PC-9 (cell line): ENCODE measurements around the gene INTS3. TPM values are rescaled to one million over a fixed set of nuclear protein-coding genes. Genes with fewer than 3 reads are reported as not detected.
"Not testable (repeated sequence)": the region's sequence is repeated elsewhere in the genome, so short reads cannot be mapped to it uniquely, and the experiment has no call there.

Source experiments
- BruUV-seq: library from RNA; stranded (reverse); fragments of 400-500 nt; replicated peaks from 2 replicates; lab custom pipeline; 2021; lab: Mats Ljungman, UMichigan
- CTCF ChIA-PET: fragments of 300-600 bp; sonication (Branson Sonifier 250); formaldehyde crosslinking; loops from one replicate; lab custom pipeline; 2022; ENCODE audit warnings: antibody characterized with exemption; lab: Charles Lee
- POLR2A ChIA-PET: fragments of 300-600 bp; sonication (Branson Sonifier 250); formaldehyde crosslinking; loops from one replicate; lab custom pipeline; 2022; ENCODE audit warnings: antibody characterized with exemption; ENCODE audit not compliant: unreplicated experiment; lab: Charles Lee
- DNase-seq, 2 experiments: peaks; one replicate each; pipeline versions ENCODE4 v3.0.0 to v3.0.0-alpha.2; 2015 to 2022; ENCODE audit warnings: mixed read lengths in 1 of 2
- H2AFZ ChIP-seq: fragments of 200-600 bp; sonication (generic); 2 replicates; pipeline ENCODE4 v1.8.1; 2017; ENCODE audit warnings: antibody characterized with exemption
- H3F3A ChIP-seq: fragments of 200-600 bp; sonication (generic); 2 replicates; pipeline ENCODE4 v1.8.1; 2017; ENCODE audit warnings: antibody characterized with exemption, mild to moderate bottlenecking, low read depth; ENCODE audit not compliant: insufficient read depth
- H3K27ac ChIP-seq: fragments of 200-600 bp; sonication (generic); 2 replicates; pipeline ENCODE4 v1.6.1; 2016; ENCODE audit warnings: mixed run types
- H3K27me3 ChIP-seq: fragments of 200-600 bp; sonication (generic); 2 replicates; pipeline ENCODE4 v1.6.1; 2016; ENCODE audit warnings: low read depth, mixed run types; ENCODE audit not compliant: insufficient read depth
- H3K36me3 ChIP-seq: fragments of 200-600 bp; sonication (generic); 2 replicates; pipeline ENCODE4 v1.6.1; 2016; ENCODE audit warnings: low read depth, mixed run types
- H3K4me1 ChIP-seq: fragments of 200-600 bp; sonication (generic); replicated peaks from 2 replicates; pipeline ENCODE4 v1.6.1; 2016; ENCODE audit warnings: mixed run types; ENCODE audit not compliant: insufficient read depth
- H3K4me2 ChIP-seq: fragments of 200-600 bp; sonication (generic); 2 replicates; pipeline ENCODE4 v1.6.1; 2017; ENCODE audit warnings: mixed run types
- H3K4me3 ChIP-seq: fragments of 200-600 bp; sonication (generic); 2 replicates; pipeline ENCODE4 v1.6.1; 2016; ENCODE audit warnings: mixed run types
- H3K79me2 ChIP-seq: fragments of 200-600 bp; sonication (generic); 2 replicates; pipeline ENCODE4 v1.6.1; 2017; ENCODE audit warnings: low read depth, mixed run types
- H3K9me2 ChIP-seq: fragments of 200-600 bp; sonication (generic); 2 replicates; pipeline ENCODE4 v1.8.1; 2017; ENCODE audit warnings: mild to moderate bottlenecking; ENCODE audit not compliant: insufficient read depth
- H3K9me3 ChIP-seq: fragments of 200-600 bp; sonication (generic); 2 replicates; pipeline ENCODE4 v1.8.1; 2016; ENCODE audit warnings: low read depth; ENCODE audit not compliant: insufficient read depth
- H4K20me1 ChIP-seq: fragments of 200-600 bp; sonication (generic); 2 replicates; pipeline ENCODE4 v1.8.1; 2017; ENCODE audit not compliant: insufficient read depth
- EZH2 ChIP-seq: fragments of 200-600 bp; sonication (generic); IDR thresholded peaks from 2 replicates; pipeline ENCODE4 v1.8.0; 2017; ENCODE audit warnings: antibody characterized with exemption, low read depth
- intact Hi-C: fragments of 100-400 bp; cut with micrococcal nuclease; formaldehyde crosslinking; loops from one replicate; pipeline ENCODE4 v1.10.0; 2022; ENCODE audit not compliant: unreplicated experiment
- total RNA-seq: library from RNA; stranded (reverse); gene quantifications from 2 replicates; pipeline ENCODE4 v1.2.3, GENCODE V29; 2021
- TF ChIP-seq, protein P1 (sequence below): fragments of 200-600 bp; sonication (generic); conservative IDR thresholded peaks from 2 replicates; pipeline ENCODE4 v1.6.1; 2017; ENCODE audit warnings: mixed run types, antibody characterized with exemption, mild to moderate bottlenecking, moderate library complexity

INTS3 gene
- total RNA-seq, 1 experiment from 2014 or later, result 91.7 TPM

DNA sequence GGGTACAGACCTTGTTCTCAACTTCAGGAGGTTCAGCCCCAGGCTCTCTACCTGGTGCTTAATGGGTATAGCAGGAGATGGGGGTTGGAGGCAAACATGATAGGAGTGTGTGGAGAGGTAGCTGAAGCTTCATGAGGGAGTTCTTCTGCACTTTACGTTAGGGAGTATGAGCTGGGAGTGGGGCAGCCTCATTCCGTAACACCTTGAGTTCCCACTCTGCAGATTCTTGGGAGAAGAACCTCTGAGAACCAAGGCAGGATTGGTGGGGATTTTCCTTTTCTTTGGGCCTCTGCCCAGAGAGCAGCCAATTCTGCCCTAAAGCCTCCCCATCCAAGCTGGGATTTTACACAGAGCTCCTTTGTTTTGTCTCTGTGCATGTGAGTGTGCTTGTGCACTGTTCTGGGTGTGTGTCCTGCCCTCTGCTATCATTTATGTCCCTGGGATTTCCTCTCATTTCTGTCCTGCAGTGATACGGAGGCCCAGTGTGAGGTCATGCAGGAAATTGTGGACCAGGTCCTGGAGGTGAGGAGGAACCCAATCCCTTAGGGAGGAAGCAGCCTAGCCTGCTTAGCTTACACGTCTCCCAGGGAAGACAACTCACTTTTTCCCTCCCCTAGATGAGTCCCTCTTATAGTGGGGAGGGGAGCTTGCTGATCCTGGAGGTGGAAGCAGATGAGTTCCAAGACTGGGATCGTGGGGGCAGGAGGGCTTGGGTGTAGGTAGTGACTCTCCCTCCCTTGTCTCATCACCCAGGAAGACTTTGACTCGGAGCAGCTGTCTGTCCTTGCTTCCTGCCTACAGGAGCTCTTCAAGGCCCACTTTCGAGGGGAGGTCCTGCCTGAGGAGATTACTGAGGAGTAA, 35.7 kb downstream of the INTS3 start:
- H3K9me2 ChIP-seq, result no peaks in the 10 kb centered on the region
- H3K27me3 ChIP-seq, result no peaks in the 10 kb centered on the region
- H3K4me2 ChIP-seq, result no peak overlapping the region
- no peak overlapping the region for H3K27ac ChIP-seq
- H3K4me1 ChIP-seq, result no peaks in the 10 kb centered on the region
- H3K79me2 ChIP-seq, result no peaks in the 10 kb centered on the region
- peaks cover 19% of the 10 kb centered on the region for H3K36me3 ChIP-seq
- no TSS peak for BruUV-seq
- no peak overlapping the region for H2AFZ ChIP-seq
- TF ChIP-seq, protein P1, sequence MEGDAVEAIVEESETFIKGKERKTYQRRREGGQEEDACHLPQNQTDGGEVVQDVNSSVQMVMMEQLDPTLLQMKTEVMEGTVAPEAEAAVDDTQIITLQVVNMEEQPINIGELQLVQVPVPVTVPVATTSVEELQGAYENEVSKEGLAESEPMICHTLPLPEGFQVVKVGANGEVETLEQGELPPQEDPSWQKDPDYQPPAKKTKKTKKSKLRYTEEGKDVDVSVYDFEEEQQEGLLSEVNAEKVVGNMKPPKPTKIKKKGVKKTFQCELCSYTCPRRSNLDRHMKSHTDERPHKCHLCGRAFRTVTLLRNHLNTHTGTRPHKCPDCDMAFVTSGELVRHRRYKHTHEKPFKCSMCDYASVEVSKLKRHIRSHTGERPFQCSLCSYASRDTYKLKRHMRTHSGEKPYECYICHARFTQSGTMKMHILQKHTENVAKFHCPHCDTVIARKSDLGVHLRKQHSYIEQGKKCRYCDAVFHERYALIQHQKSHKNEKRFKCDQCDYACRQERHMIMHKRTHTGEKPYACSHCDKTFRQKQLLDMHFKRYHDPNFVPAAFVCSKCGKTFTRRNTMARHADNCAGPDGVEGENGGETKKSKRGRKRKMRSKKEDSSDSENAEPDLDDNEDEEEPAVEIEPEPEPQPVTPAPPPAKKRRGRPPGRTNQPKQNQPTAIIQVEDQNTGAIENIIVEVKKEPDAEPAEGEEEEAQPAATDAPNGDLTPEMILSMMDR, result no peak
- no peak for TF ChIP-seq EZH2
- no peak for DNase-seq
- H3F3A ChIP-seq, result no peaks in the 10 kb centered on the region
- H3K9me3 ChIP-seq, result no peaks in the 10 kb centered on the region
- no peaks in the 10 kb centered on the region for H4K20me1 ChIP-seq
- ChIA-PET CTCF (interaction anchor here (0.5 kb wide), 1 partner anchor 663 kb away, joined by 4 read pairs; no protein-coding TSS in a partner anchor), POLR2A (no interaction called here)
- no peak overlapping the region for H3K4me3 ChIP-seq
- intact Hi-C loops, result no loop called here

DNA sequence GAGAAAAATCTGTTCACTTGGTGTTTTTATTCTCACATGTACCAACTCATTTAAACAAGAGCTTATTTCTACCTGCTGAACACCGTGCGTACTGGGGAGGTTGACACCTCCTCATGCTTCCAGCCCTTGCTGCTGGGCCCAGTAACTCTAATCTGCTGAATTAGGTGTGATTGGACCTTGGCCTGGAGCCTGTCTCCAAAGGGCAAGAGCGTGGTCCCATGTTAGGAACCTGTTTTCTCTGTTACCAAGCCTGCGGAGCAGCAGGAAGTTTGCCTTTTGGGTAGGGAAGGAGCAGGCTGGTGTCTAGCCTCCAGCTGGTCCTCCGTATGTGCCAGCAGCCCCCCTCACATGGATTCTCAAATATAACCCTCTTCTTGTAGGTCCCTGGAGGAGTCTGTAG, 36.5 kb downstream of the INTS3 start:
- Histone ChIP-seq H3K4me1 (no peaks in the 10 kb centered on the region), H3K36me3 (peaks cover 19% of the 10 kb centered on the region), H3K27me3 (no peaks in the 10 kb centered on the region), H3K79me2 (no peaks in the 10 kb centered on the region), H4K20me1 (no peaks in the 10 kb centered on the region), H3K27ac (no peak overlapping the region), H3K9me2 (no peaks in the 10 kb centered on the region), H3K4me3 (no peak overlapping the region), H3F3A (no peaks in the 10 kb centered on the region), H3K9me3 (no peaks in the 10 kb centered on the region), H2AFZ (no peak overlapping the region), H3K4me2 (no peak overlapping the region)
- DNase-seq, result no peak
- CTCF ChIA-PET, result interaction anchor here (0.5 kb wide), 1 partner anchor 663 kb away, joined by 4 read pairs; no protein-coding TSS in a partner anchor
- TF ChIP-seq, protein P1, result no peak
- no peak for TF ChIP-seq EZH2
- POLR2A ChIA-PET, result no interaction called here
- intact Hi-C loops, result no loop called here
- no TSS peak for BruUV-seq

DNA sequence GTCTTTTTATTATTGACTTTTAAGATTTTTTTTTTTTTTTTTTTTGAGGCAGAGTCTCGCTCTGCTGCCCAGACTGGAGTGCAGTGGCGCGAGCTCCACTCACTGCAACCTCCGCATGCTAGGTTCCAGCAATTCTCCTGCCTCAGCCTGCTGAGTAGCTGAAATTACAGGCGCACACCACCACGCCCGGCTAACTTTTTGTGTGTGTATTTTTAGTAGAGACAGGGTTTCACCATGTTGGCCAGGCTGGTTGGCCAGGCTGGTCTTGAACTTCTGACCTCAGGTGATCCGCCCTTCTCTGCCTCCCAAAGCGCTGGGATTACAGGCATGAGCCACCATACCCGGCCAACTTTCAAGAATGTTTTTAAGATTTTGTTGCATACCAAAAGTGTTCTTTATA, 38.8 kb downstream of the INTS3 start:
- intact Hi-C loops, BruUV-seq, H4K20me1 ChIP-seq, H3K9me3 ChIP-seq, H3K4me3 ChIP-seq, POLR2A ChIA-PET, H2AFZ ChIP-seq, H3K4me1 ChIP-seq, H3K4me2 ChIP-seq, H3K9me2 ChIP-seq, CTCF ChIA-PET, H3K27me3 ChIP-seq, DNase-seq, H3F3A ChIP-seq, H3K27ac ChIP-seq, H3K79me2 ChIP-seq: not testable (repeated sequence)
- peaks cover 19% of the 10 kb centered on the region for H3K36me3 ChIP-seq
